Right lobe of liver (tissue), 4 donors: ENCODE data around the gene RNF31.
A peak's percentile ranks its signal among the peaks of the same experiment; 100 is the strongest.

Experiments used
- CTCF ChIP-seq, 4 donors: fragments of 200-600 bp in 3 of 4; fragments of 450-650 bp in 1 of 4; IDR thresholded peaks; one replicate each; pipeline versions ENCODE4 v1.5.1 to v1.8.0; 2016 to 2022; ENCODE audit warnings: antibody characterized with exemption in 4 of 4, mild to moderate bottlenecking in 2 of 4
- POLR2A ChIP-seq: fragments of 450-650 bp; IDR thresholded peaks from one replicate; pipeline ENCODE4 v1.6.1; 2017; ENCODE audit warnings: antibody characterized with exemption, mild to moderate bottlenecking
- donor health status: DM: no; HTN: no; CAD: no.
- donor health status: DM: no; HTN: no; CAD: no.
- donor health status: DM: no; HTN: yes; CAD: no.

DNA sequence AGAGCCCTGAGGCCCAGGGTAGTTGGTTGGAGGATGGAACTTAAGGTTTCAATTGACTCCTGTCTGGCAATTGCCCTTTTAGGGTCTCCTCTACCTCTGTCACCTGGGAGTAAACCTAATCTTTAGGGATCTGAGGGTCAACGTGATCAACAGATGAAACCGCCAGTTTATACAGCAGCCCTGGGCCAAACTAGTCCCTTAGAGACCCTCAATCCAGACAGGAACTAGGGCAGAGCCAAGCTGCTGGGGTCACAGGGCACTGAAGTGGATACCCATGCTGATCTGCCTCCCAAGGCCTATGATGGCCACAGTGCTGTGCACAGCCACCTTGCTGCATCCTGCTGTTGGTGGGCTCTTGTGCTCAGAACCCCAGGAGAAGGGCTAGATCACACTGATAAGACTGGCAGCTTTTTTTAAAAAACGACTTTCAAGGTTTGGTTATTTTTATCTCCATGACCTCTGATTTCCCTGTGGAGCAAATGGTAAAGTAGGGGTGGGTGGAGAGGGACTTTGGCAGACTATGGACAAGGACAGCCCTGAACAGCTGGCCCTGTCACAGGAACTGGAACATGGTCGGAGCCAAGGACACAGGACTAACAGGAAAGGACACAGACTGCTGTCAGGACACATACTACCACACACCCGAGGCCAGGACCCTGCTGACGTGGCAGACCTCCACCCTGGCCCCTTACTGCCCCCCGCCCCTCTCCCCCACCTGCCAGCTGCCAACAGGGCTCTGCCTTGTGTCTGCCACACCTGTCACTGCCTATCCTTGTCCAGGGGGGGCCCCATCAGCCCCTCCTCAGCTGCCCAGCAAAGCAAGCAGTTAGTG, 16.4 kb upstream of the RNF31 start:
- TF ChIP-seq CTCF (IDR thresholded peaks at IDR 0.05) (no peak), POLR2A (peak; percentile 30)
